HCT116 (cell line): ENCODE data around the gene ARSG. TPM values are rescaled to one million over a fixed set of nuclear protein-coding genes. Genes with fewer than 3 reads are reported as not detected.
A peak's percentile ranks its signal among the peaks of the same experiment; 100 is the strongest.

Experiments
- ATAC-seq: fragments of 200-7000 bp; cut with Tn5 transposase; 2 replicates; pipeline ENCODE4 v1.9.1; 2020; ENCODE audit warnings: mild to moderate bottlenecking, moderate library complexity
- BruUV-seq: library from RNA; stranded (reverse); fragments of 400-500 nt; replicated peaks from 2 replicates; lab custom pipeline; 2021; lab: Mats Ljungman, UMichigan
- CTCF ChIA-PET: fragments of 300-600 bp; sonication (Branson Sonifier 250); formaldehyde crosslinking; loops from one replicate; lab custom pipeline; 2021; ENCODE audit warnings: antibody characterized with exemption; lab: Charles Lee
- POLR2A ChIA-PET: fragments of 300-600, 350-600 bp; sonication (Branson Sonifier 250); formaldehyde crosslinking; loops from one replicate; lab custom pipeline; 2021; ENCODE audit warnings: antibody characterized with exemption; lab: Charles Lee
- RAD21 ChIA-PET, 2 experiments: fragments of 300-600 bp; sonication (Branson Sonifier 250); formaldehyde crosslinking; loops; one replicate each; lab custom pipeline; 2023; ENCODE audit warnings: low total read pairs in 2 of 2; ENCODE audit not compliant: uncharacterized antibody in 2 of 2, unreplicated experiment in 2 of 2, low non-redundant PET in 1 of 2; lab: Charles Lee
- DNase-seq: peaks from one replicate; pipeline ENCODE4 v3.0.0-alpha.2; 2010; ENCODE audit warnings: low read depth, low spot score
- H2AFZ ChIP-seq: fragments of 200-600 bp; shearing (Covaris generic), sonication (generic); 2 replicates; pipeline ENCODE4 v1.6.1; 2017; ENCODE audit warnings: low read depth, mixed run types, mixed read lengths, antibody characterized with exemption, low read length; ENCODE audit not compliant: poor library complexity, severe bottlenecking
- H3K27ac ChIP-seq: 2 replicates; pipeline ENCODE4 v1.5.1; 2012; ENCODE audit warnings: low read depth, low read length
- H3K27me3 ChIP-seq: fragments of 200-600 bp; sonication (generic); 2 replicates; pipeline ENCODE4 v1.6.1; 2016; ENCODE audit warnings: mixed run types, low read length, mixed read lengths; ENCODE audit not compliant: insufficient read depth
- H3K36me3 ChIP-seq, 2 experiments: fragments of 200-500 bp in 1 of 2; fragments of 200-600 bp in 1 of 2; sonication (Bioruptor generic) in 1 of 2; sonication (generic) in 1 of 2; 2 replicates each; pipeline versions ENCODE4 v1.5.1 to v1.6.1; 2014 to 2016; ENCODE audit warnings: low read length in 2 of 2, inconsistent platforms in 1 of 2, mixed read lengths in 1 of 2, mixed run types in 1 of 2; ENCODE audit not compliant: insufficient read depth in 2 of 2, control insufficient read depth in 1 of 2
- H3K4me1 ChIP-seq, 2 experiments: fragments of 200-600 bp in 1 of 2; sonication (generic) in 1 of 2; 2 replicates each; pipeline versions ENCODE4 v1.5.1 to v1.6.1; 2012 to 2017; ENCODE audit warnings: low read length in 2 of 2, inconsistent platforms in 1 of 2, mild to moderate bottlenecking in 1 of 2, mixed read lengths in 1 of 2, mixed run types in 1 of 2, moderate library complexity in 1 of 2; ENCODE audit not compliant: insufficient read depth in 2 of 2, control insufficient read depth in 1 of 2
- H3K4me2 ChIP-seq: fragments of 200-600 bp; sonication (generic); 2 replicates; pipeline ENCODE4 v1.6.1; 2017; ENCODE audit warnings: mixed run types, low read length, mixed read lengths
- H3K4me3 ChIP-seq, 2 experiments: fragments of 200-600 bp in 1 of 2; sonication (generic) in 1 of 2; replicated peaks in 1 of 2; 2 replicates each; pipeline ENCODE4 v1.5.1; 2011 to 2016; ENCODE audit warnings: low read length in 2 of 2, control low read depth in 1 of 2, low read depth in 1 of 2, mild to moderate bottlenecking in 1 of 2, mixed read lengths in 1 of 2, mixed run types in 1 of 2
- H3K79me2 ChIP-seq: fragments of 200-600 bp; sonication (generic); 2 replicates; pipeline ENCODE4 v1.6.1; 2017; ENCODE audit warnings: mild to moderate bottlenecking, mixed run types, low read length, moderate library complexity, mixed read lengths; ENCODE audit not compliant: insufficient read depth
- H3K9ac ChIP-seq: fragments of 200-600 bp; sonication (generic); 2 replicates; pipeline ENCODE4 v1.6.1; 2016; ENCODE audit warnings: low read length, mixed read lengths
- H3K9me2 ChIP-seq: fragments of 200-600 bp; sonication (generic), shearing (Covaris generic); 2 replicates; pipeline ENCODE4 v1.6.1; 2017; ENCODE audit warnings: mixed run types, mild to moderate bottlenecking, moderate library complexity; ENCODE audit not compliant: insufficient read depth
- H3K9me3 ChIP-seq, 2 experiments: fragments of 200-500 bp in 1 of 2; fragments of 200-600 bp in 1 of 2; sonication (Bioruptor generic) in 1 of 2; sonication (generic) in 1 of 2; 2 replicates each; pipeline ENCODE4 v1.6.1; 2014 to 2017; ENCODE audit warnings: low read length in 2 of 2, mixed read lengths in 2 of 2, inconsistent platforms in 1 of 2, low read depth in 1 of 2, mild to moderate bottlenecking in 1 of 2, mixed run types in 1 of 2, moderate library complexity in 1 of 2; ENCODE audit not compliant: control insufficient read depth in 1 of 2, insufficient read depth in 1 of 2
- H4K20me1 ChIP-seq: fragments of 200-600 bp; sonication (generic), shearing (Covaris generic); 2 replicates; pipeline ENCODE4 v1.6.1; 2017; ENCODE audit warnings: mixed run types, mild to moderate bottlenecking, moderate library complexity; ENCODE audit not compliant: insufficient read depth
- CBX3 ChIP-seq: IDR thresholded peaks from 2 replicates; pipeline ENCODE4 v1.6.1; 2012; ENCODE audit warnings: low read depth
- ELF1 ChIP-seq: IDR thresholded peaks from 2 replicates; pipeline ENCODE4 v1.6.1; 2012; ENCODE audit warnings: low read depth, borderline replicate concordance
- JUND ChIP-seq: IDR thresholded peaks from 2 replicates; pipeline ENCODE4 v1.6.1; 2012
- POLR2A ChIP-seq: IDR thresholded peaks from 2 replicates; pipeline ENCODE4 v1.7.0; 2011; ENCODE audit warnings: borderline replicate concordance; ENCODE audit not compliant: insufficient read depth, insufficient read length; ENCODE audit errors: extremely low read depth
- POLR2AphosphoS5 ChIP-seq: IDR thresholded peaks from 2 replicates; pipeline ENCODE4 v1.6.1; 2011; ENCODE audit warnings: mild to moderate bottlenecking, low read depth, low read length, moderate library complexity
- REST ChIP-seq: IDR thresholded peaks from 2 replicates; pipeline ENCODE4 v1.6.1; 2012; ENCODE audit warnings: low read depth
- SP1 ChIP-seq: IDR thresholded peaks from 2 replicates; pipeline ENCODE4 v1.6.1; 2012; ENCODE audit warnings: low read depth
- TCF7L2 ChIP-seq: IDR thresholded peaks from 2 replicates; pipeline ENCODE4 v1.7.0; 2011; ENCODE audit warnings: borderline replicate concordance, inconsistent platforms; ENCODE audit not compliant: insufficient read depth, insufficient read length; ENCODE audit errors: extremely low read depth
- intact Hi-C: fragments of 100-400 bp; cut with micrococcal nuclease; formaldehyde crosslinking; loops from 2 replicates; pipeline ENCODE4 v1.10.0; 2022
- total RNA-seq: library from RNA; stranded (reverse); gene quantifications from one replicate; pipeline ENCODE4 v1.2.1, GENCODE V29; 2021; ENCODE audit not compliant: unreplicated experiment
- TF ChIP-seq, protein P1 (sequence below): IDR thresholded peaks from 2 replicates; pipeline ENCODE4 v1.6.1; 2012

The ARSG gene
- total RNA-seq, 1 experiment from 2014 or later = 17.1 TPM

DNA sequence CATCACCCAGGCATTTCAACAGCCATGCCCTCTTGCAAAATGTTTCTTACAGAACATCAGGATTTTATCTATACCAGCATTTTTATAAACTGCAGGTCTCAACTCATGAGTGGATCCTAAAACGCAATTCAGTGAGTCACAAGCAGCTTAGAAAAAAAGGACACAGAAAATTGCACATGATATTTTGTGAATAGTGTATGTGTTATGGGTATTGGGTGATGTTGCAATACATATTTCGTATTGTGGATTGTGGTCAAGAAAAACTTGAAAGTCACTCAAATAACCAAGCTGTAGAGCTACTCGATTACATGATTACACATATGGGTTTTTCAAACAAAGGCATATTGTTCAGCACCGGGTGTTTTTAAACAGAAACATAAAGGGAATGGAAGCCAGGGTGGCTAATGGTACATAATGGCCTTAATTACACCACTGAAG is 164.6 kb downstream of the ARSG start:
- H4K20me1 ChIP-seq = no peaks in the 10 kb centered on the region
- ATAC-seq (no peak), DNase-seq (no peak)
- H3K79me2 ChIP-seq = no peaks in the 10 kb centered on the region
- H3K4me2 ChIP-seq = peak overlapping the region; percentile 84
- peaks cover 18 to 33% of the 10 kb centered on the region in 2 experiments for H3K4me1 ChIP-seq
- H3K9me2 ChIP-seq = no peaks in the 10 kb centered on the region
- H2AFZ ChIP-seq = no peak overlapping the region
- intact Hi-C loops = loop anchor here (2.0 kb wide), 1 partner anchor 75 kb away; no protein-coding TSS in a partner anchor
- ChIA-PET CTCF (interaction anchor here (1.1 to 3.9 kb wide), 4 partner anchors 10 to 193 kb away, joined by 3 to 24 read pairs (median 3); no protein-coding TSS in a partner anchor), POLR2A (interaction anchor here (0.6 kb wide), 1 partner anchor 190 kb away, joined by 3 read pairs; no protein-coding TSS in a partner anchor), RAD21 (no interaction called here)
- peak overlapping the region; percentile 63 to 67 for H3K4me3 ChIP-seq
- H3K27me3 ChIP-seq = no peaks in the 10 kb centered on the region
- H3K27ac ChIP-seq = peak overlapping the region; percentile 13
- no peaks in the 10 kb centered on the region for H3K36me3 ChIP-seq
- BruUV-seq = no TSS peak
- peak overlapping the region; percentile 62 for H3K9ac ChIP-seq
- H3K9me3 ChIP-seq = no peaks in the 10 kb centered on the region
- no peak for TF ChIP-seq POLR2A
- 0 out of 2 replicates have a peak, but pooled peaks have one; percentile 6 for TF ChIP-seq JUND

GRCh38 chr17:68456339-68457167 is 165.3 kb downstream of the ARSG start:
- TF ChIP-seq TCF7L2 (peak; percentile 36), ELF1 (no peak), CBX3 (no peak), SP1 (peak; percentile 19), POLR2AphosphoS5 (peak; percentile 70), REST (no peak)
- TF ChIP-seq, protein P1, sequence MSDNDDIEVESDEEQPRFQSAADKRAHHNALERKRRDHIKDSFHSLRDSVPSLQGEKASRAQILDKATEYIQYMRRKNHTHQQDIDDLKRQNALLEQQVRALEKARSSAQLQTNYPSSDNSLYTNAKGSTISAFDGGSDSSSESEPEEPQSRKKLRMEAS = peak; percentile 61; the same call in 1 of the 2 replicates
- TF ChIP-seq, all 23 proteins: peak for 4
- Histone ChIP-seq H3K4me3 (peak overlapping the region; percentile 63 to 67), H3K9ac (peak overlapping the region; percentile 62), H3K4me2 (peak overlapping the region; percentile 84), H3K9me2 (no peaks in the 10 kb centered on the region), H3K27me3 (no peaks in the 10 kb centered on the region), H2AFZ (peak overlapping the region; percentile 4), H3K27ac (peak overlapping the region; percentile 13), H3K36me3 (no peaks in the 10 kb centered on the region), H3K9me3 (no peaks in the 10 kb centered on the region), H3K4me1 (peaks cover 18 to 36% of the 10 kb centered on the region in 2 experiments), H4K20me1 (no peaks in the 10 kb centered on the region), H3K79me2 (no peaks in the 10 kb centered on the region)
- ChIA-PET RAD21 (interaction anchor here in 1 of 2 experiments (0.8 to 1.0 kb wide), 2 partner anchors 19 to 25 kb away, joined by 3 read pairs; no protein-coding TSS in a partner anchor), POLR2A (interaction anchor here (0.6 to 1.2 kb wide), 2 partner anchors 191 kb away, joined by 3 read pairs; no protein-coding TSS in a partner anchor), CTCF (interaction anchor here (1.0 to 3.9 kb wide), 8 partner anchors 10 to 284 kb away, joined by 3 to 24 read pairs (median 3); no protein-coding TSS in a partner anchor)
- BruUV-seq = TSS peak; percentile 45
- ATAC-seq (peak; percentile 77), DNase-seq (peak; percentile 72)
- intact Hi-C loops = loop anchor here (2.0 kb wide), 1 partner anchor 76 kb away; no protein-coding TSS in a partner anchor
